HEK293T (cell line): ENCODE data around the gene CYB561A3.

Experiments used
- BHLHE40 ChIP-seq: fragments of 450-650 bp; IDR thresholded peaks from 2 replicates; pipeline ENCODE4 v1.6.1; 2016; ENCODE audit warnings: mild to moderate bottlenecking, moderate library complexity, borderline replicate concordance
- ELF4 ChIP-seq: fragments of 450-650 bp; IDR thresholded peaks from 2 replicates; pipeline ENCODE4 v1.6.1; 2017; ENCODE audit warnings: antibody characterized with exemption
- FOXA1 ChIP-seq: fragments of 450-650 bp; IDR thresholded peaks from 2 replicates; pipeline ENCODE4 v1.6.1; 2016; ENCODE audit warnings: mild to moderate bottlenecking
- FOXK2 ChIP-seq: fragments of 450-650 bp; IDR thresholded peaks from 2 replicates; pipeline ENCODE4 v1.6.1; 2016; ENCODE audit warnings: mild to moderate bottlenecking
- FOXM1 ChIP-seq: fragments of 450-650 bp; IDR thresholded peaks from 2 replicates; pipeline ENCODE4 v1.6.1; 2017; ENCODE audit warnings: mild to moderate bottlenecking, borderline replicate concordance
- HDGF ChIP-seq: fragments of 450-650 bp; IDR thresholded peaks from 2 replicates; pipeline ENCODE4 v1.6.1; 2017; ENCODE audit warnings: antibody characterized with exemption, borderline replicate concordance
- L3MBTL2 ChIP-seq: fragments of 450-650 bp; conservative IDR thresholded peaks from 2 replicates; pipeline ENCODE4 v1.6.1; 2016; ENCODE audit warnings: mild to moderate bottlenecking
- NFRKB ChIP-seq: fragments of 450-650 bp; IDR thresholded peaks from 2 replicates; pipeline ENCODE4 v1.6.1; 2016; ENCODE audit warnings: mild to moderate bottlenecking, moderate library complexity
- SUZ12 ChIP-seq: fragments of 450-650 bp; IDR thresholded peaks from 2 replicates; pipeline ENCODE4 v1.6.1; 2016; ENCODE audit warnings: mild to moderate bottlenecking
- TARDBP ChIP-seq: fragments of 450-650 bp; IDR thresholded peaks from 2 replicates; pipeline ENCODE4 v1.6.1; 2016
- TF ChIP-seq, protein P1 (sequence below): fragments of 450-650 bp; IDR thresholded peaks from 2 replicates; pipeline ENCODE4 v1.6.1; 2016

DNA sequence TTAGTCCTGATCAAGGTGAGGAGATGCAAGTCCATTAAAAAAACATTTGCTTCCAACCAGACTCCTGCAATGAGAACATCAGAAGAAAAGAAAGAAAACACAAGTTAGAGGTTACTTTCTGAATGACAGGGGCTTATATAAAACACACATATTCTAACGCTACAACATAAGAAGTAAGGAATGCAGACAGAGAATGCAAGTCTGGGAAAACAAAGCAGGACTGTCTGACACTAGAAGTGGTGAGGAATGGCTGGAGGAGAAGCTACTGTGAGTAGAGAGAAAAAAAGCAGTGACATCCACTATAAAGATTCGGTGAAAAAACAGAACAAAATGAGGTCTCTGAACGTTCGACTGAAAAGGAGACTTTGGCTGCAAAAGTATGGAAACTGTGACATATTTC, 43.0 kb upstream of the CYB561A3 start:
- TF ChIP-seq L3MBTL2 (no peak), FOXM1 (no peak), BHLHE40 (no peak), ELF4 (no peak), NFRKB (no peak), TARDBP (no peak), HDGF (no peak), FOXK2 (no peak), SUZ12 (no peak), FOXA1 (no peak)
- TF ChIP-seq, protein P1, sequence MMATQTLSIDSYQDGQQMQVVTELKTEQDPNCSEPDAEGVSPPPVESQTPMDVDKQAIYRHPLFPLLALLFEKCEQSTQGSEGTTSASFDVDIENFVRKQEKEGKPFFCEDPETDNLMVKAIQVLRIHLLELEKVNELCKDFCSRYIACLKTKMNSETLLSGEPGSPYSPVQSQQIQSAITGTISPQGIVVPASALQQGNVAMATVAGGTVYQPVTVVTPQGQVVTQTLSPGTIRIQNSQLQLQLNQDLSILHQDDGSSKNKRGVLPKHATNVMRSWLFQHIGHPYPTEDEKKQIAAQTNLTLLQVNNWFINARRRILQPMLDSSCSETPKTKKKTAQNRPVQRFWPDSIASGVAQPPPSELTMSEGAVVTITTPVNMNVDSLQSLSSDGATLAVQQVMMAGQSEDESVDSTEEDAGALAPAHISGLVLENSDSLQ: no peak
